PC-9 (cell line): Measurements from ENCODE around the gene CACHD1. TPM values are rescaled to one million over a fixed set of nuclear protein-coding genes. Genes with fewer than 3 reads are reported as not detected.

Experiments used
- BruUV-seq: library from RNA; stranded (reverse); fragments of 400-500 nt; replicated peaks from 2 replicates; lab custom pipeline; 2021; lab: Mats Ljungman, UMichigan
- CTCF ChIA-PET: fragments of 300-600 bp; sonication (Branson Sonifier 250); formaldehyde crosslinking; loops from one replicate; lab custom pipeline; 2022; ENCODE audit warnings: antibody characterized with exemption; lab: Charles Lee
- POLR2A ChIA-PET: fragments of 300-600 bp; sonication (Branson Sonifier 250); formaldehyde crosslinking; loops from one replicate; lab custom pipeline; 2022; ENCODE audit warnings: antibody characterized with exemption; ENCODE audit not compliant: unreplicated experiment; lab: Charles Lee
- DNase-seq, 2 experiments: peaks; one replicate each; pipeline versions ENCODE4 v3.0.0 to v3.0.0-alpha.2; 2015 to 2022; ENCODE audit warnings: mixed read lengths in 1 of 2
- H2AFZ ChIP-seq: fragments of 200-600 bp; sonication (generic); 2 replicates; pipeline ENCODE4 v1.8.1; 2017; ENCODE audit warnings: antibody characterized with exemption
- H3F3A ChIP-seq: fragments of 200-600 bp; sonication (generic); 2 replicates; pipeline ENCODE4 v1.8.1; 2017; ENCODE audit warnings: antibody characterized with exemption, mild to moderate bottlenecking, low read depth; ENCODE audit not compliant: insufficient read depth
- H3K27ac ChIP-seq: fragments of 200-600 bp; sonication (generic); 2 replicates; pipeline ENCODE4 v1.6.1; 2016; ENCODE audit warnings: mixed run types
- H3K27me3 ChIP-seq: fragments of 200-600 bp; sonication (generic); 2 replicates; pipeline ENCODE4 v1.6.1; 2016; ENCODE audit warnings: low read depth, mixed run types; ENCODE audit not compliant: insufficient read depth
- H3K36me3 ChIP-seq: fragments of 200-600 bp; sonication (generic); 2 replicates; pipeline ENCODE4 v1.6.1; 2016; ENCODE audit warnings: low read depth, mixed run types
- H3K4me1 ChIP-seq: fragments of 200-600 bp; sonication (generic); replicated peaks from 2 replicates; pipeline ENCODE4 v1.6.1; 2016; ENCODE audit warnings: mixed run types; ENCODE audit not compliant: insufficient read depth
- H3K4me2 ChIP-seq: fragments of 200-600 bp; sonication (generic); 2 replicates; pipeline ENCODE4 v1.6.1; 2017; ENCODE audit warnings: mixed run types
- H3K4me3 ChIP-seq: fragments of 200-600 bp; sonication (generic); 2 replicates; pipeline ENCODE4 v1.6.1; 2016; ENCODE audit warnings: mixed run types
- H3K79me2 ChIP-seq: fragments of 200-600 bp; sonication (generic); 2 replicates; pipeline ENCODE4 v1.6.1; 2017; ENCODE audit warnings: low read depth, mixed run types
- H3K9me2 ChIP-seq: fragments of 200-600 bp; sonication (generic); 2 replicates; pipeline ENCODE4 v1.8.1; 2017; ENCODE audit warnings: mild to moderate bottlenecking; ENCODE audit not compliant: insufficient read depth
- H3K9me3 ChIP-seq: fragments of 200-600 bp; sonication (generic); 2 replicates; pipeline ENCODE4 v1.8.1; 2016; ENCODE audit warnings: low read depth; ENCODE audit not compliant: insufficient read depth
- H4K20me1 ChIP-seq: fragments of 200-600 bp; sonication (generic); 2 replicates; pipeline ENCODE4 v1.8.1; 2017; ENCODE audit not compliant: insufficient read depth
- CTCF ChIP-seq: fragments of 200-600 bp; sonication (generic); conservative IDR thresholded peaks from 2 replicates; pipeline ENCODE4 v1.6.1; 2017; ENCODE audit warnings: mixed run types, antibody characterized with exemption, mild to moderate bottlenecking, moderate library complexity
- EZH2 ChIP-seq: fragments of 200-600 bp; sonication (generic); IDR thresholded peaks from 2 replicates; pipeline ENCODE4 v1.8.0; 2017; ENCODE audit warnings: antibody characterized with exemption, low read depth
- intact Hi-C: fragments of 100-400 bp; cut with micrococcal nuclease; formaldehyde crosslinking; loops from one replicate; pipeline ENCODE4 v1.10.0; 2022; ENCODE audit not compliant: unreplicated experiment
- total RNA-seq: library from RNA; stranded (reverse); gene quantifications from 2 replicates; pipeline ENCODE4 v1.2.3, GENCODE V29; 2021

CACHD1 gene
- total RNA-seq, 1 experiment from 2014 or later = 3.1 TPM

DNA sequence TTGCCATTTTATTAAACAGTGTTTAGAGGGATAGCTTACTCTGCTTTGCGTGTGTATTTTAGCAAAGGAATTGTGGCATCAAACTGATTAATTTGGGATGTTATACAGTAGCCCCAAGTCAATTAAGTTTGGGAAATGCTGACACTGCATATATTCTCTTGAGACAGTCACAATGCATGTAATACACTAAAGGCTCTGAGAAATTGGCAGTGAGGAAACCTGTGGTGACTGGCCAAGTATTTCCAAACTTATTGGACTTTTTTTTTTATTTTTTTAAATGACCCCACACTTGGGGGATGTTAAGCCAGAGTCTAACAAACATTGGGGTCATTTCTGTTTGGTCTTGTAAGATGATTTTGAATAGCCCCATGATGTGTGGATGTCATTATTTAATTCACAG lies 207.6 kb downstream of the CACHD1 start:
- H3K4me3 ChIP-seq = no peak overlapping the region
- H3F3A ChIP-seq = no peaks in the 10 kb centered on the region
- H3K4me1 ChIP-seq = no peaks in the 10 kb centered on the region
- H3K4me2 ChIP-seq = no peak overlapping the region
- no peaks in the 10 kb centered on the region for H3K27me3 ChIP-seq
- intact Hi-C loops = loop anchor here (5.0 kb wide), 1 partner anchor 205 kb away; the partner anchor contains the start of gene CACHD1
- H3K9me3 ChIP-seq = no peaks in the 10 kb centered on the region
- no peaks in the 10 kb centered on the region for H4K20me1 ChIP-seq
- no peak overlapping the region for H2AFZ ChIP-seq
- no peaks in the 10 kb centered on the region for H3K79me2 ChIP-seq
- no peak overlapping the region for H3K27ac ChIP-seq
- no peak for DNase-seq
- POLR2A ChIA-PET = no interaction called here
- BruUV-seq = no TSS peak
- CTCF ChIA-PET = no interaction called here
- H3K9me2 ChIP-seq = no peaks in the 10 kb centered on the region; the same call in 1 of the 2 replicates
- no peak for TF ChIP-seq CTCF
- no peak for TF ChIP-seq EZH2
- no peaks in the 10 kb centered on the region for H3K36me3 ChIP-seq

DNA sequence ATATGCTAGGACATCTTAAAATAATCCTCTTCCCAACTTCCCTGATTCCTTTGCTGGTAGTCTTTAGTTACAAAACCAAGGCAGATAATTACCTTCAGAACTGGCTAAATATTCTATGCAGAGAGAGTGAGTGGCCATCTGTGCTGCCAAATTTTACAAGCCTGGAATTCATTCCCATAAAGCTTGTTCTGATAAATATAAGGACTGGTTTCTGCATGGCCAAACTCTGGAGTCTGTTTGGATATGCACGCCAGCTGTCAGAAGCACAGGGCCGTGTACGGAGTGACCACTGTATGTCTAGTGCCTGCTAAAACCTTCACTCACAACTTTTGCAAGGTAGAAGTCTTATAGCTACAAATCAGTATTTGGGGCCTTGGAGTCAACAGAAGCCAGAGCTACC lies 208.4 kb downstream of the CACHD1 start:
- CTCF ChIA-PET = no interaction called here
- no peaks in the 10 kb centered on the region for H3K36me3 ChIP-seq
- intact Hi-C loops = loop anchor here (5.0 kb wide), 1 partner anchor 206 kb away; the partner anchor contains the start of gene CACHD1
- no peak for DNase-seq
- H3K27ac ChIP-seq = no peak overlapping the region
- no peaks in the 10 kb centered on the region for H3F3A ChIP-seq
- no peak overlapping the region for H2AFZ ChIP-seq
- BruUV-seq = no TSS peak
- H3K79me2 ChIP-seq = no peaks in the 10 kb centered on the region
- POLR2A ChIA-PET = interaction anchor here (0.6 kb wide), 1 partner anchor 13 kb away, joined by 3 read pairs; no protein-coding TSS in a partner anchor
- no peak overlapping the region for H3K4me3 ChIP-seq
- no peaks in the 10 kb centered on the region; the same call in 1 of the 2 replicates for H3K9me2 ChIP-seq
- no peaks in the 10 kb centered on the region for H3K27me3 ChIP-seq
- H3K9me3 ChIP-seq = no peaks in the 10 kb centered on the region
- no peak overlapping the region for H3K4me2 ChIP-seq
- H3K4me1 ChIP-seq = no peaks in the 10 kb centered on the region
- no peaks in the 10 kb centered on the region for H4K20me1 ChIP-seq
- no peak for TF ChIP-seq EZH2
- TF ChIP-seq CTCF = no peak

DNA sequence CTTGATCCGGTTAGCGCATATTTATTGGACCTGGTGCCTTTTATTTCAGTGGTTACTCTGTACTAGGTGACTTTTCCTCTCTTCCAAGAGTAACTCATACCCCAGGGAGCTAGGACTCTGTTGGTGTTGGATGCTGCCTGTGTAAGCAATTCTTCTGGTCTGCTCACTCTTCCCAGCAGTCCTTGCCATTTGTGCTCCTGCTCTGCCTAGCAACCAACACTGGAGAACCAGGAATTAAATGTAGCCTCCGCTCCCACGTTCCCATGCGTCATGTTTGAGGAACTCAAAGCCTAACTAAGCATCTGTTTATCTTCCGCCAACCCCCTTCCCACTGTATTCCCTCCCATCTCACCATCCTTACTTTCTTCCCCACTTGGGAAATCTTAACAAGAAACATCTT lies 209.2 kb downstream of the CACHD1 start:
- Histone ChIP-seq H3K4me1 (no peaks in the 10 kb centered on the region), H3K27me3 (no peaks in the 10 kb centered on the region), H3F3A (no peaks in the 10 kb centered on the region), H3K9me2 (no peaks in the 10 kb centered on the region; the same call in 1 of the 2 replicates), H3K4me2 (no peak overlapping the region), H3K36me3 (no peaks in the 10 kb centered on the region), H3K79me2 (no peaks in the 10 kb centered on the region), H3K4me3 (no peak overlapping the region), H3K9me3 (no peaks in the 10 kb centered on the region), H4K20me1 (no peaks in the 10 kb centered on the region), H2AFZ (no peak overlapping the region), H3K27ac (no peak overlapping the region)
- ChIA-PET POLR2A (interaction anchor here (0.6 kb wide), 1 partner anchor 14 kb away, joined by 3 read pairs; no protein-coding TSS in a partner anchor), CTCF (no interaction called here)
- no peak for TF ChIP-seq EZH2
- TF ChIP-seq CTCF = no peak
- BruUV-seq = no TSS peak
- DNase-seq = no peak
- intact Hi-C loops = loop anchor here (5.0 kb wide), 1 partner anchor 207 kb away; the partner anchor contains the start of gene CACHD1
